Lower leg skin (tissue), 3 donors: ENCODE data around the gene TMA7.

Source experiments
- POLR2A ChIP-seq, 2 donors: fragments of 450-650 bp; IDR thresholded peaks; one replicate each; pipeline ENCODE4 v1.6.1; 2016 to 2017; ENCODE audit warnings: antibody characterized with exemption in 2 of 2, mild to moderate bottlenecking in 1 of 2, moderate library complexity in 1 of 2
- TF ChIP-seq, protein P1 (sequence below), 3 donors: fragments of 450-650 bp; IDR thresholded peaks; one replicate each; pipeline ENCODE4 v1.5.1; 2016; ENCODE audit warnings: antibody characterized with exemption in 3 of 3, mild to moderate bottlenecking in 3 of 3, moderate library complexity in 2 of 3

DNA sequence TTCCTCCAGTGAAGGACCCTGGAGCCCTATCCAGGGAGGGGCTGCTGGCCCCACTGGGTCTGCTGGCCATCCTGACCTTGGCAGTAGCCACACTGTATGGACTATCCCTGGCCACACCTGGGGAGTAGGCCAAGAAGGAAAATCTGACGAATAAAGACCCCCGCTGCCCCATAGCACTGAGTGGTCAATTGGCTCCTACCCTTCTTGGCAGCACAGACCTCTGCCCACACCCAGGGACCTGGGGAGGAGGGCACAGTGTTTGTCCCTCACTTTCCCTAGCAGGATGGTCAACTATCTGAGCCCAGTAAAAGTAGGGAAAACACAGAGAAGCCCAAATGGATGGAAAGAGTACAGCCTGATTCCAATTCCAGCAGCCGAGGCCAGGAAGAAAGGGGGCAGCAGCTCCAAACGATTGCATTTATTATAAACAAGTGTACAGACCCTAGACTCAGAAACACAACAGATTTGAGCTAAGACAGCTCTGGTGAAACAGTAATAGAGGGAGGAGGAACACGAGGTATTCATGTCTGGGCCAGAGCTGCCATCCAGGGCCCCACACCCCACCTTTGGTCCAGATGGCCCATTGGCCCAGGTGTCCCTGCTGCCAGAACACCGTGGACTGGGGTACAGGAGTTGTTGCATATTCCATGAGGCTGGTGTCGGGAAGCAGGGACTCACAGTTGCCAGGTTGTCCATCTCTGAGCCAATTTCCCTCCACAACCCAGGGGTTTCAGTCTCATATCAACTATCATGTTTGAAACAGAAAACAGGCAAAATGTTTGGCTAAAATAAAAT, 27.6 kb downstream of the TMA7 start:
- no peak for TF ChIP-seq POLR2A (IDR thresholded peaks at IDR 0.05)
- TF ChIP-seq, protein P1, sequence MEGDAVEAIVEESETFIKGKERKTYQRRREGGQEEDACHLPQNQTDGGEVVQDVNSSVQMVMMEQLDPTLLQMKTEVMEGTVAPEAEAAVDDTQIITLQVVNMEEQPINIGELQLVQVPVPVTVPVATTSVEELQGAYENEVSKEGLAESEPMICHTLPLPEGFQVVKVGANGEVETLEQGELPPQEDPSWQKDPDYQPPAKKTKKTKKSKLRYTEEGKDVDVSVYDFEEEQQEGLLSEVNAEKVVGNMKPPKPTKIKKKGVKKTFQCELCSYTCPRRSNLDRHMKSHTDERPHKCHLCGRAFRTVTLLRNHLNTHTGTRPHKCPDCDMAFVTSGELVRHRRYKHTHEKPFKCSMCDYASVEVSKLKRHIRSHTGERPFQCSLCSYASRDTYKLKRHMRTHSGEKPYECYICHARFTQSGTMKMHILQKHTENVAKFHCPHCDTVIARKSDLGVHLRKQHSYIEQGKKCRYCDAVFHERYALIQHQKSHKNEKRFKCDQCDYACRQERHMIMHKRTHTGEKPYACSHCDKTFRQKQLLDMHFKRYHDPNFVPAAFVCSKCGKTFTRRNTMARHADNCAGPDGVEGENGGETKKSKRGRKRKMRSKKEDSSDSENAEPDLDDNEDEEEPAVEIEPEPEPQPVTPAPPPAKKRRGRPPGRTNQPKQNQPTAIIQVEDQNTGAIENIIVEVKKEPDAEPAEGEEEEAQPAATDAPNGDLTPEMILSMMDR (IDR thresholded peaks at IDR 0.05): no peak
